Articular chondrocyte of knee joint (primary cell): Measurements from ENCODE around the gene ZDHHC6. TPM values are rescaled to one million over a fixed set of nuclear protein-coding genes. Genes with fewer than 3 reads are reported as not detected.

Source experiments
- total RNA-seq: library from RNA; depleted of rRNA; stranded (reverse); fragments of >200 nt; gene quantifications from 2 replicates; pipeline ENCODE4 v1.2.3, GENCODE V29; 2012

The ZDHHC6 gene
- 26.4 and 34.5 TPM in 2 replicates for total RNA-seq

GRCh38 chr10:112446855-112447619 is at the start of gene ZDHHC6, which contains the start of gene VTI1A:
ZDHHC6 (minus strand) TSS chr10:112446914; CDS start chr10:112445436, 1,478 bp downstream.
VTI1A (plus strand) TSS chr10:112447215; CDS start chr10:112447374, 159 bp downstream.

Other genes starting within 250 kb of the ZDHHC6 start
- gene TECTB, start 163.5 kb downstream of the ZDHHC6 start, total RNA-seq, result under 0.01 TPM in 1 of 2 replicates, not detected in the other
- 10.2 and 11.8 TPM in 2 replicates for gene ACSL5, start 72.8 kb downstream of the ZDHHC6 start, total RNA-seq
- 37.8 and 40.0 TPM in 2 replicates for gene VTI1A, start 301 bp upstream of the ZDHHC6 start, total RNA-seq